Measurements from ENCODE around the gene TAS2R40. TPM values are rescaled to one million over a fixed set of nuclear protein-coding genes. Genes with fewer than 3 reads are reported as not detected.

TAS2R40 gene
- total RNA-seq, 1 experiment from 2014 or later = not detected

- H3K4me2 ChIP-seq (ENCODE audit: low read length) = no peak overlapping the region
- no peak overlapping the region for H2AFZ ChIP-seq (ENCODE audit: low read depth, low read length, poor library complexity, severe bottlenecking)
- BruUV-seq (replicated peaks) = no TSS peak
- no peak overlapping the region for H3K9ac ChIP-seq (ENCODE audit: low read length)
- no peaks in the 10 kb centered on the region for H3K36me3 ChIP-seq (ENCODE audit: control insufficient read depth in 1 of 2, insufficient read depth in 2 of 2, low read length in 2 of 2)
- H4K20me1 ChIP-seq (ENCODE audit: insufficient read depth) = no peaks in the 10 kb centered on the region
- H3K27ac ChIP-seq (ENCODE audit: low read depth, low read length) = no peak overlapping the region
- H3K27me3 ChIP-seq (ENCODE audit: insufficient read depth, low read length) = no peaks in the 10 kb centered on the region
- H3K9me2 ChIP-seq (ENCODE audit: insufficient read depth) = no peaks in the 10 kb centered on the region
- intact Hi-C loops (cut with micrococcal nuclease) = no loop called here
- ChIA-PET CTCF (no interaction called here), POLR2A (no interaction called here), RAD21 (ENCODE audit: low non-redundant PET in 1 of 2, low total read pairs in 2 of 2, uncharacterized antibody in 2 of 2, unreplicated experiment in 2 of 2) (no interaction called here)
- H3K9me3 ChIP-seq (ENCODE audit: control insufficient read depth in 1 of 2, insufficient read depth in 1 of 2, low read depth in 1 of 2, low read length in 2 of 2) = no peaks in the 10 kb centered on the region
- no peak overlapping the region for H3K4me3 ChIP-seq (replicated peaks in 1 of 2; ENCODE audit: low read depth in 1 of 2, low read length in 2 of 2)
- TF ChIP-seq POLR2AphosphoS5 (IDR thresholded peaks at IDR 0.05; ENCODE audit: low read depth, low read length) (no peak), RAD21 (IDR thresholded peaks at IDR 0.05; ENCODE audit: low read depth) (no peak), JUND (IDR thresholded peaks at IDR 0.05) (no peak), FOSL1 (IDR thresholded peaks at IDR 0.05; ENCODE audit: low read depth) (no peak), EZH2phosphoT487 (IDR thresholded peaks at IDR 0.05; ENCODE audit: borderline replicate concordance) (no peak), CEBPB (IDR thresholded peaks at IDR 0.05; ENCODE audit: low read depth) (no peak), POLR2A (IDR thresholded peaks at IDR 0.05; ENCODE audit: borderline replicate concordance, extremely low read depth, insufficient read depth, insufficient read length) (no peak), ELF1 (IDR thresholded peaks at IDR 0.05; ENCODE audit: borderline replicate concordance, low read depth) (no peak), CBX3 (IDR thresholded peaks at IDR 0.05; ENCODE audit: low read depth) (no peak)
- TF ChIP-seq, protein P1, sequence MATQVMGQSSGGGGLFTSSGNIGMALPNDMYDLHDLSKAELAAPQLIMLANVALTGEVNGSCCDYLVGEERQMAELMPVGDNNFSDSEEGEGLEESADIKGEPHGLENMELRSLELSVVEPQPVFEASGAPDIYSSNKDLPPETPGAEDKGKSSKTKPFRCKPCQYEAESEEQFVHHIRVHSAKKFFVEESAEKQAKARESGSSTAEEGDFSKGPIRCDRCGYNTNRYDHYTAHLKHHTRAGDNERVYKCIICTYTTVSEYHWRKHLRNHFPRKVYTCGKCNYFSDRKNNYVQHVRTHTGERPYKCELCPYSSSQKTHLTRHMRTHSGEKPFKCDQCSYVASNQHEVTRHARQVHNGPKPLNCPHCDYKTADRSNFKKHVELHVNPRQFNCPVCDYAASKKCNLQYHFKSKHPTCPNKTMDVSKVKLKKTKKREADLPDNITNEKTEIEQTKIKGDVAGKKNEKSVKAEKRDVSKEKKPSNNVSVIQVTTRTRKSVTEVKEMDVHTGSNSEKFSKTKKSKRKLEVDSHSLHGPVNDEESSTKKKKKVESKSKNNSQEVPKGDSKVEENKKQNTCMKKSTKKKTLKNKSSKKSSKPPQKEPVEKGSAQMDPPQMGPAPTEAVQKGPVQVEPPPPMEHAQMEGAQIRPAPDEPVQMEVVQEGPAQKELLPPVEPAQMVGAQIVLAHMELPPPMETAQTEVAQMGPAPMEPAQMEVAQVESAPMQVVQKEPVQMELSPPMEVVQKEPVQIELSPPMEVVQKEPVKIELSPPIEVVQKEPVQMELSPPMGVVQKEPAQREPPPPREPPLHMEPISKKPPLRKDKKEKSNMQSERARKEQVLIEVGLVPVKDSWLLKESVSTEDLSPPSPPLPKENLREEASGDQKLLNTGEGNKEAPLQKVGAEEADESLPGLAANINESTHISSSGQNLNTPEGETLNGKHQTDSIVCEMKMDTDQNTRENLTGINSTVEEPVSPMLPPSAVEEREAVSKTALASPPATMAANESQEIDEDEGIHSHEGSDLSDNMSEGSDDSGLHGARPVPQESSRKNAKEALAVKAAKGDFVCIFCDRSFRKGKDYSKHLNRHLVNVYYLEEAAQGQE (IDR thresholded peaks at IDR 0.05; ENCODE audit: low read depth) = no peak
- TF ChIP-seq, protein P2, sequence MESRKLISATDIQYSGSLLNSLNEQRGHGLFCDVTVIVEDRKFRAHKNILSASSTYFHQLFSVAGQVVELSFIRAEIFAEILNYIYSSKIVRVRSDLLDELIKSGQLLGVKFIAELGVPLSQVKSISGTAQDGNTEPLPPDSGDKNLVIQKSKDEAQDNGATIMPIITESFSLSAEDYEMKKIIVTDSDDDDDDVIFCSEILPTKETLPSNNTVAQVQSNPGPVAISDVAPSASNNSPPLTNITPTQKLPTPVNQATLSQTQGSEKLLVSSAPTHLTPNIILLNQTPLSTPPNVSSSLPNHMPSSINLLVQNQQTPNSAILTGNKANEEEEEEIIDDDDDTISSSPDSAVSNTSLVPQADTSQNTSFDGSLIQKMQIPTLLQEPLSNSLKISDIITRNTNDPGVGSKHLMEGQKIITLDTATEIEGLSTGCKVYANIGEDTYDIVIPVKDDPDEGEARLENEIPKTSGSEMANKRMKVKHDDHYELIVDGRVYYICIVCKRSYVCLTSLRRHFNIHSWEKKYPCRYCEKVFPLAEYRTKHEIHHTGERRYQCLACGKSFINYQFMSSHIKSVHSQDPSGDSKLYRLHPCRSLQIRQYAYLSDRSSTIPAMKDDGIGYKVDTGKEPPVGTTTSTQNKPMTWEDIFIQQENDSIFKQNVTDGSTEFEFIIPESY (IDR thresholded peaks at IDR 0.05; ENCODE audit: extremely low read depth, insufficient replicate concordance, low read length) = no peak
- H3K4me1 ChIP-seq (ENCODE audit: control insufficient read depth in 1 of 2, insufficient read depth in 2 of 2, low read length in 2 of 2) = no peaks in the 10 kb centered on the region
- ATAC-seq = no peak
- H3K79me2 ChIP-seq (ENCODE audit: insufficient read depth, low read length) = no peaks in the 10 kb centered on the region
- DNase-seq (ENCODE audit: low read depth, low spot score) = no peak
Measured at GRCh38 chr7:143252006-143252405, 30.2 kb downstream of the TAS2R40 start.

Measured in HCT116 (cell line).